B cell (primary cell): ENCODE measurements around the gene MDFIC2.

ENCODE experiments used
- EZH2 ChIP-seq: IDR thresholded peaks from 2 replicates; pipeline ENCODE4 v1.6.1; 2012; ENCODE audit warnings: borderline replicate concordance, low read depth, mild to moderate bottlenecking, moderate library complexity, low read length; ENCODE audit not compliant: insufficient read depth, poor library complexity, severe bottlenecking
- TF ChIP-seq, protein P1 (sequence below): fragments of 200-600 bp; IDR thresholded peaks from one replicate; pipeline ENCODE4 v1.8.0; 2022; ENCODE audit warnings: antibody characterized with exemption, mild to moderate bottlenecking

DNA sequence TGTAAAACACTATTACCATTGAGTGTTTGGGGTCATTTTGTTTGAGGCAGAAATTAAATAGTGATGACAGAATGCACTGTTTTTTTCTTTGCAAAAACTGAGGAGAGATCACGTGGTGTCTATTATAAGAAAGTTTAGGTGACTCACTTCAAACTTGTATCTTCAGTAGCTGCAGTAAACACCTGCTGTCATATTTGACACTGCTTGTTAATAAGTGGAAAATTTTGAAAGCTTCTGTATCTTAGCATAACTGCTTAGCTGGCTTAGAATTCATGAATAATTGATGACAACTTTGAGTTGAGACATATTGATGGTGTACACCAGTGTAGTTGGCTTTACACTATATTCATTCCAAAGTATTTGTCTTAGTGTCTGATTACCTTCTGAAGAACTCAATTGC is 29.7 kb upstream of the MDFIC2 start:
- TF ChIP-seq, protein P1, sequence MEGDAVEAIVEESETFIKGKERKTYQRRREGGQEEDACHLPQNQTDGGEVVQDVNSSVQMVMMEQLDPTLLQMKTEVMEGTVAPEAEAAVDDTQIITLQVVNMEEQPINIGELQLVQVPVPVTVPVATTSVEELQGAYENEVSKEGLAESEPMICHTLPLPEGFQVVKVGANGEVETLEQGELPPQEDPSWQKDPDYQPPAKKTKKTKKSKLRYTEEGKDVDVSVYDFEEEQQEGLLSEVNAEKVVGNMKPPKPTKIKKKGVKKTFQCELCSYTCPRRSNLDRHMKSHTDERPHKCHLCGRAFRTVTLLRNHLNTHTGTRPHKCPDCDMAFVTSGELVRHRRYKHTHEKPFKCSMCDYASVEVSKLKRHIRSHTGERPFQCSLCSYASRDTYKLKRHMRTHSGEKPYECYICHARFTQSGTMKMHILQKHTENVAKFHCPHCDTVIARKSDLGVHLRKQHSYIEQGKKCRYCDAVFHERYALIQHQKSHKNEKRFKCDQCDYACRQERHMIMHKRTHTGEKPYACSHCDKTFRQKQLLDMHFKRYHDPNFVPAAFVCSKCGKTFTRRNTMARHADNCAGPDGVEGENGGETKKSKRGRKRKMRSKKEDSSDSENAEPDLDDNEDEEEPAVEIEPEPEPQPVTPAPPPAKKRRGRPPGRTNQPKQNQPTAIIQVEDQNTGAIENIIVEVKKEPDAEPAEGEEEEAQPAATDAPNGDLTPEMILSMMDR = no peak
- no peak for TF ChIP-seq EZH2
